PC-3 (cell line): ENCODE results near the gene MLLT3. TPM values are rescaled to one million over a fixed set of nuclear protein-coding genes. Genes with fewer than 3 reads are reported as not detected.

Experiments
- ATAC-seq: fragments of 200-7000 bp; cut with Tn5 transposase; 2 replicates; pipeline ENCODE4 v1.9.1; 2020; ENCODE audit warnings: mild to moderate bottlenecking, moderate library complexity
- BruUV-seq: library from RNA; stranded (reverse); fragments of 400-500 nt; replicated peaks from 2 replicates; lab custom pipeline; 2021; lab: Mats Ljungman, UMichigan
- CTCF ChIA-PET: fragments of 300-600 bp; sonication (Branson Sonifier 250); formaldehyde crosslinking; loops from one replicate; lab custom pipeline; 2022; ENCODE audit warnings: antibody characterized with exemption; lab: Charles Lee
- POLR2A ChIA-PET: fragments of 300-600 bp; sonication (Branson Sonifier 250); formaldehyde crosslinking; loops from one replicate; lab custom pipeline; 2022; ENCODE audit warnings: antibody characterized with exemption; ENCODE audit not compliant: unreplicated experiment; lab: Charles Lee
- DNase-seq: peaks from one replicate; pipeline ENCODE4 v3.0.0-alpha.2; 2015
- H2AFZ ChIP-seq: fragments of 300-600 bp; sonication (generic); 2 replicates; pipeline ENCODE4 v1.6.0; 2016; ENCODE audit warnings: antibody characterized with exemption, low read length
- H3F3A ChIP-seq: fragments of 300-600 bp; sonication (generic); one replicate; pipeline ENCODE4 v1.6.0; 2017; ENCODE audit warnings: antibody characterized with exemption, low read length, control low read depth, mild to moderate bottlenecking; ENCODE audit not compliant: unreplicated experiment
- H3K27ac ChIP-seq: fragments of 300-600 bp; sonication (generic); 2 replicates; pipeline ENCODE4 v1.5.1; 2016; ENCODE audit warnings: mild to moderate bottlenecking, low read length
- H3K27me3 ChIP-seq: fragments of 300-600 bp; sonication (generic); 2 replicates; pipeline ENCODE4 v1.6.1; 2016; ENCODE audit warnings: low read length, mixed read lengths
- H3K36me3 ChIP-seq: fragments of 300-600 bp; sonication (generic); 2 replicates; pipeline ENCODE4 v1.6.1; 2016; ENCODE audit warnings: low read depth, mixed run types, low read length, mixed read lengths
- H3K4me1 ChIP-seq: fragments of 300-600 bp; sonication (generic); 2 replicates; pipeline ENCODE4 v1.5.1; 2016; ENCODE audit warnings: low read length; ENCODE audit not compliant: insufficient read depth
- H3K4me2 ChIP-seq: fragments of 300-600 bp; sonication (generic); 2 replicates; pipeline ENCODE4 v1.6.0; 2016; ENCODE audit warnings: low read length
- H3K4me3 ChIP-seq: fragments of 300-600 bp; sonication (generic); 2 replicates; pipeline ENCODE4 v1.5.1; 2016; ENCODE audit warnings: mild to moderate bottlenecking, low read length, mixed read lengths
- H3K79me2 ChIP-seq: fragments of 300-600 bp; sonication (generic); 2 replicates; pipeline ENCODE4 v1.6.1; 2017; ENCODE audit warnings: low read length, mixed read lengths
- H3K9ac ChIP-seq: fragments of 300-600 bp; sonication (generic); 2 replicates; pipeline ENCODE4 v1.6.0; 2016; ENCODE audit warnings: mild to moderate bottlenecking, low read length
- H3K9me2 ChIP-seq: fragments of 300-600 bp; sonication (generic); replicated peaks from 2 replicates; pipeline ENCODE4 v1.6.1; 2016; ENCODE audit warnings: mixed run types, low read length, mixed read lengths
- H3K9me3 ChIP-seq: fragments of 300-600 bp; sonication (generic); 2 replicates; pipeline ENCODE4 v1.6.1; 2016; ENCODE audit warnings: low read length, mixed read lengths
- H4K20me1 ChIP-seq: fragments of 300-600 bp; sonication (generic); 2 replicates; pipeline ENCODE4 v1.6.1; 2016; ENCODE audit warnings: low read length, mixed read lengths
- EZH2 ChIP-seq: fragments of 300-600 bp; sonication (generic); IDR thresholded peaks from one replicate; pipeline ENCODE4 v1.6.1; 2017; ENCODE audit warnings: antibody characterized with exemption, mild to moderate bottlenecking, low read length; ENCODE audit not compliant: unreplicated experiment
- EZH2phosphoT487 ChIP-seq: fragments of 300-600 bp; sonication (generic); IDR thresholded peaks from 2 replicates; pipeline ENCODE4 v1.6.1; 2018; ENCODE audit warnings: mild to moderate bottlenecking, antibody characterized with exemption, low read length, borderline replicate concordance
- intact Hi-C: fragments of 100-400 bp; cut with micrococcal nuclease; formaldehyde crosslinking; loops from 2 replicates; pipeline ENCODE4 v1.9.0; 2023
- total RNA-seq: library from RNA; depleted of rRNA; stranded (reverse); fragments of >200 nt; gene quantifications from 2 replicates; pipeline ENCODE4 v1.2.3, GENCODE V29; 2014
- TF ChIP-seq, protein P1 (sequence below): fragments of 300-600 bp; sonication (generic); conservative IDR thresholded peaks from 2 replicates; pipeline ENCODE4 v1.5.1; 2017; ENCODE audit warnings: antibody characterized with exemption, low read depth, mild to moderate bottlenecking, low read length

Gene MLLT3
- total RNA-seq, 1 experiment from 2014 or later: 7.1 TPM

DNA sequence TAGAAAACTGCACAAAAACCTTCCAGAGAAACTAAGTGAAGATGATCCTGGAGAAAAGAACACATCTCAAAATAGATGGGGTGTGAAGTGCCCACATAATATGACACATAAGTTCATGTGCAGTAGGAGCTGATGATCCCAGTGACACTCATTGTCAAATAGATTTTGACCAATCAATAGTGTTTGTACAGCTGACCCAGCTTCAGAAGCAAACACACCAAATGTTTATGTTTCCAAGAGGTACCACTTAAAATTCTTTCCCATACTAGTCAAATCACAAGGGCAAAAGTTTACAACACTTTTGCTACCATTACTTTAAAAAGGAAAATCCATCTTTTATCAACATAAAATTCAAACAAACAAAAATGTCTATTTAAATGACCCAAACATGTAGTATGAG, 175.0 kb downstream of the MLLT3 start:
- Histone ChIP-seq H3K9me2 (no peaks in the 10 kb centered on the region), H3K79me2 (no peaks in the 10 kb centered on the region), H3K4me3 (no peak overlapping the region), H2AFZ (no peak overlapping the region), H3K27ac (no peak overlapping the region), H3K4me2 (no peak overlapping the region), H3F3A (no peaks in the 10 kb centered on the region), H3K9me3 (no peaks in the 10 kb centered on the region), H3K9ac (no peak overlapping the region), H4K20me1 (no peaks in the 10 kb centered on the region), H3K36me3 (no peaks in the 10 kb centered on the region), H3K27me3 (no peaks in the 10 kb centered on the region), H3K4me1 (no peaks in the 10 kb centered on the region)
- TF ChIP-seq EZH2phosphoT487: no peak
- TF ChIP-seq, protein P1, sequence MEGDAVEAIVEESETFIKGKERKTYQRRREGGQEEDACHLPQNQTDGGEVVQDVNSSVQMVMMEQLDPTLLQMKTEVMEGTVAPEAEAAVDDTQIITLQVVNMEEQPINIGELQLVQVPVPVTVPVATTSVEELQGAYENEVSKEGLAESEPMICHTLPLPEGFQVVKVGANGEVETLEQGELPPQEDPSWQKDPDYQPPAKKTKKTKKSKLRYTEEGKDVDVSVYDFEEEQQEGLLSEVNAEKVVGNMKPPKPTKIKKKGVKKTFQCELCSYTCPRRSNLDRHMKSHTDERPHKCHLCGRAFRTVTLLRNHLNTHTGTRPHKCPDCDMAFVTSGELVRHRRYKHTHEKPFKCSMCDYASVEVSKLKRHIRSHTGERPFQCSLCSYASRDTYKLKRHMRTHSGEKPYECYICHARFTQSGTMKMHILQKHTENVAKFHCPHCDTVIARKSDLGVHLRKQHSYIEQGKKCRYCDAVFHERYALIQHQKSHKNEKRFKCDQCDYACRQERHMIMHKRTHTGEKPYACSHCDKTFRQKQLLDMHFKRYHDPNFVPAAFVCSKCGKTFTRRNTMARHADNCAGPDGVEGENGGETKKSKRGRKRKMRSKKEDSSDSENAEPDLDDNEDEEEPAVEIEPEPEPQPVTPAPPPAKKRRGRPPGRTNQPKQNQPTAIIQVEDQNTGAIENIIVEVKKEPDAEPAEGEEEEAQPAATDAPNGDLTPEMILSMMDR: no peak
- no peak for TF ChIP-seq EZH2
- intact Hi-C loops: no loop called here
- DNase-seq: no peak
- POLR2A ChIA-PET: no interaction called here
- CTCF ChIA-PET: no interaction called here
- no TSS peak for BruUV-seq
- no peak for ATAC-seq

DNA sequence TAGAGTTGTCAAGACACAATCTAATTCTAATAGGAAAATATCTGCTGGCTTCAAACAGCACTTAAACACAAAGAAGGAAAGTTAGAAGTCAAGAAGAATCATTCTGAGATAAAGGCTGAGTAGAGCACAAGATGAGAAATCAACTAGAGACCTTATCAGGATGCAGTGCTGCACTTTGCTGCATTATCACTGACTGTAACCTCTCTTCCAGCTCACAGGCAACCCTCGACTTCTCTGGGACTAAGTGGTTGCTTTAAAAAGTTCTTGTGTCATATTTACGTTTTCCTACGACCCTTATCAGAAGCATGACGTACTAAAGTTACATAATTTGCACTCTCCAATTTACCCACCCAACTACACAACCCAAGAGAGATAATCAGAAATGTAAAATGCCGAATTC, 176.1 kb downstream of the MLLT3 start:
- Histone ChIP-seq H3K4me3 (no peak overlapping the region), H3K4me2 (no peak overlapping the region), H3K27ac (no peak overlapping the region), H3K79me2 (no peaks in the 10 kb centered on the region), H3F3A (no peaks in the 10 kb centered on the region), H4K20me1 (no peaks in the 10 kb centered on the region), H2AFZ (no peak overlapping the region), H3K9me3 (no peaks in the 10 kb centered on the region), H3K36me3 (no peaks in the 10 kb centered on the region), H3K27me3 (no peaks in the 10 kb centered on the region), H3K4me1 (no peaks in the 10 kb centered on the region), H3K9me2 (no peaks in the 10 kb centered on the region), H3K9ac (no peak overlapping the region)
- no TSS peak for BruUV-seq
- CTCF ChIA-PET: no interaction called here
- POLR2A ChIA-PET: no interaction called here
- DNase-seq (no peak), ATAC-seq (no peak)
- intact Hi-C loops: no loop called here
- TF ChIP-seq EZH2phosphoT487 (no peak), EZH2 (no peak)
- TF ChIP-seq, protein P1: no peak

DNA sequence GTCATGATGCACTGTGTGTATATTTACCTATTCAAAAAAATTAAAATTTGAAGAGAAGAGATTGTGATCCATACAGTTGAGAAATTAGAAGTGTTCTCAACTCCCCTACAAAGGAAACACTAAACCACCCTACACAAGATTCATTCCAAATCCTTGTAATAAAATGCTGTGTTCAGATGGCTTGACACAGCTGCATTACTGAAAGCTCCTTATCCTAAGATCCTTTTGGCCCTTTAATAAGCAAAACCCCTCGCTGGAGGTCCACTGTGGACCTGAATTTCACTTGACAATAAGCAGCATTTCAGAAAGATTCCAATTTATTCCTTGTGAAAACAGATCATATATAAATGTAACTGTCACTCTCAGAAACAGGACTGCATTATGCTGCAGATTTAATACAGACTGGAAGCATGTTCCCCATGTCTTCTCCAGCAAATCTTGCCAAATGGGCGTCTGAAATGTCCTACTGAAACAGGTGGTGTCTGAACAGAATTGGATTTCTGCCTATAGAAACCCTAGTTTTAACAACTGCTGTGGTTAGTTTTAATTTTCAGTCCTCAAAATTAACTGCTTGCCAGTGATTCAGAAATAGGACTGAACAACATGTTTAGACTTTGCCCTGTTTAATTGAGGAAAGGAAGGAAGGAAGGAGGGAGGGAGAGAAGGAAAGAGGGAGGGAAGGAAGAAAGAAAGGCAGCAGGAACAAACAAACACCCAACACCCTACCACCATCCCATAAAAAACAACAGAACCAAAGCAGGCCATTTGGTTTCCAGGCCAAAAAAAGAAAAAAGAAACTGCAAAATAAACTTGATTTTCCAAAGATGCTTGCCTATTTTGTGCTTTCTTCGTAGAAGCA, 179.6 kb downstream of the MLLT3 start:
- Histone ChIP-seq H4K20me1 (no peaks in the 10 kb centered on the region), H3K27ac (no peak overlapping the region), H2AFZ (no peak overlapping the region), H3K4me2 (no peak overlapping the region), H3K9ac (no peak overlapping the region), H3K9me3 (no peaks in the 10 kb centered on the region), H3K9me2 (no peaks in the 10 kb centered on the region), H3K36me3 (no peaks in the 10 kb centered on the region), H3K79me2 (no peaks in the 10 kb centered on the region), H3K4me3 (no peak overlapping the region), H3K27me3 (no peaks in the 10 kb centered on the region), H3F3A (no peaks in the 10 kb centered on the region), H3K4me1 (no peaks in the 10 kb centered on the region)
- no TSS peak for BruUV-seq
- TF ChIP-seq EZH2phosphoT487 (no peak), EZH2 (no peak)
- TF ChIP-seq, protein P1: no peak
- ChIA-PET CTCF (no interaction called here), POLR2A (no interaction called here)
- no peak for ATAC-seq
- DNase-seq: no peak
- intact Hi-C loops: no loop called here
